ENCODE measurements around the gene RPL3. TPM values are rescaled to one million over a fixed set of nuclear protein-coding genes. Genes with fewer than 3 reads are reported as not detected.

Gene RPL3
- total RNA-seq (2022; extraction: Qiagen RNA extraction; ENCODE audit: low read depth), result 1,689 to 2,421 TPM (median 1,759 TPM) in 5 replicates

GRCh38 chr22:39319284-39320022, at the start of gene RPL3:
Gene RPL3 (minus strand): TSS chr22:39319623. CDS start chr22:39319597, 26 bp downstream.

DNA sequence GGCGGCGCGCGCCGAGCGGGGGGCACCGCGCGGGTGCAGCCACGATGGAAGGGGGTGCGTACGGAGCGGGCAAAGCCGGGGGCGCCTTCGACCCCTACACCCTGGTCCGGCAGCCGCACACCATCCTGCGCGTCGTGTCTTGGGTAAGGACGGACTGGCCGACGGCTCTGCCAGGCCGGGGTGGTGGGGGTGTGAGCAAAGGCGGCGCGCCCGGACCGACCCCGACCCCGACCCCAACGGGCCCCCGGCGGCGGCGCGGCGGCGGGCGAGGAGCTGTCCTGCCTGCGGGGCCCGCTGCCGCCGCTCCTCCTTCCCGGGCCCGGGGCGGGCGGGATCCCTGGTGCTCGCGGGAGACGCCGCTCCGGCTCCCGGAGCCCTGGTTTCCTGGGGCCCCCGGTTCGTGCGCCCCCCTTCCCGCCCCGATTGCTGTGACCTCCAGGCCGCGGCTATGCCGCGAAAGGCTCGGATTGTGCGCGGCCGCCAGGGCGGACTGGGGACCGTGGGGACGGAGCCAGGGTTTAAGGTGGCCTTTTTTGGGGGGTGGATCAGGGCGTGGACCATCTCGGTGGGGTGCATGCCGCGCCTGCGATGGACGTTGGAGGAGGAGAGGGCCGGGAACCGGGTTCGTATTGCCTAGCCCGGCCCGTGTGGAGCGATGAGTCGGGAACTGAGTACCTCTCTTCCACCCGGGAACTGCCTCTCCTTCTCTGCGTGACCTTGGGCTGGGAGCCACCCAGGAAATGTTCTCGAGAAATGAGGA, 30.7 kb upstream of the RPL3 start, which contains the start of gene SYNGR1:
Gene SYNGR1 (plus strand): TSS at position 25 of the 760 bp plus-strand sequence. CDS start 20 bp downstream, at position 45.

Other genes starting within 250 kb of the RPL3 start
- not detected in 5 replicates for gene APOBEC3G, start 242.3 kb downstream of the RPL3 start, total RNA-seq (2022; extraction: Qiagen RNA extraction; ENCODE audit: low read depth)
- gene APOBEC3H, start 222.4 kb downstream of the RPL3 start, total RNA-seq (2022; extraction: Qiagen RNA extraction; ENCODE audit: low read depth), result 0.19 to 0.51 TPM (median 0.34 TPM) in 4 of 5 replicates, not detected in the other
- gene CBX7, start 166.9 kb downstream of the RPL3 start, total RNA-seq (2022; extraction: Qiagen RNA extraction; ENCODE audit: low read depth), result 0.58 to 1.6 TPM (median 1.1 TPM) in 5 replicates
- gene PDGFB, start 74.6 kb downstream of the RPL3 start, total RNA-seq (2022; extraction: Qiagen RNA extraction; ENCODE audit: low read depth), result 2.8 to 3.8 TPM (median 3.3 TPM) in 5 replicates
- 9.2 to 13.7 TPM (median 10.8 TPM) in 5 replicates for gene SYNGR1, start 30.4 kb upstream of the RPL3 start, total RNA-seq (2022; extraction: Qiagen RNA extraction; ENCODE audit: low read depth)
- 7.8 to 11.3 TPM (median 9.7 TPM) in 5 replicates for gene TAB1, start 80.2 kb upstream of the RPL3 start, total RNA-seq (2022; extraction: Qiagen RNA extraction; ENCODE audit: low read depth)
- 0.23 to 0.57 TPM (median 0.36 TPM) in 5 replicates for gene MGAT3, start 137.4 kb upstream of the RPL3 start, total RNA-seq (2022; extraction: Qiagen RNA extraction; ENCODE audit: low read depth)
- gene MIEF1, start 182.7 kb upstream of the RPL3 start, total RNA-seq (2022; extraction: Qiagen RNA extraction; ENCODE audit: low read depth), result 21.4 to 25.7 TPM (median 24.8 TPM) in 5 replicates
- 342 to 432 TPM (median 372 TPM) in 5 replicates for gene ATF4, start 200.9 kb upstream of the RPL3 start, total RNA-seq (2022; extraction: Qiagen RNA extraction; ENCODE audit: low read depth)
- 86.8 to 113 TPM (median 105 TPM) in 5 replicates for gene RPS19BP1, start 213.1 kb upstream of the RPL3 start, total RNA-seq (2022; extraction: Qiagen RNA extraction; ENCODE audit: low read depth)